ENCODE data around the gene PFAS.
"Not testable (repeated sequence)": the region's sequence is repeated elsewhere in the genome, so short reads cannot be mapped to it uniquely, and the experiment has no call there.

Gene PFAS

DNA sequence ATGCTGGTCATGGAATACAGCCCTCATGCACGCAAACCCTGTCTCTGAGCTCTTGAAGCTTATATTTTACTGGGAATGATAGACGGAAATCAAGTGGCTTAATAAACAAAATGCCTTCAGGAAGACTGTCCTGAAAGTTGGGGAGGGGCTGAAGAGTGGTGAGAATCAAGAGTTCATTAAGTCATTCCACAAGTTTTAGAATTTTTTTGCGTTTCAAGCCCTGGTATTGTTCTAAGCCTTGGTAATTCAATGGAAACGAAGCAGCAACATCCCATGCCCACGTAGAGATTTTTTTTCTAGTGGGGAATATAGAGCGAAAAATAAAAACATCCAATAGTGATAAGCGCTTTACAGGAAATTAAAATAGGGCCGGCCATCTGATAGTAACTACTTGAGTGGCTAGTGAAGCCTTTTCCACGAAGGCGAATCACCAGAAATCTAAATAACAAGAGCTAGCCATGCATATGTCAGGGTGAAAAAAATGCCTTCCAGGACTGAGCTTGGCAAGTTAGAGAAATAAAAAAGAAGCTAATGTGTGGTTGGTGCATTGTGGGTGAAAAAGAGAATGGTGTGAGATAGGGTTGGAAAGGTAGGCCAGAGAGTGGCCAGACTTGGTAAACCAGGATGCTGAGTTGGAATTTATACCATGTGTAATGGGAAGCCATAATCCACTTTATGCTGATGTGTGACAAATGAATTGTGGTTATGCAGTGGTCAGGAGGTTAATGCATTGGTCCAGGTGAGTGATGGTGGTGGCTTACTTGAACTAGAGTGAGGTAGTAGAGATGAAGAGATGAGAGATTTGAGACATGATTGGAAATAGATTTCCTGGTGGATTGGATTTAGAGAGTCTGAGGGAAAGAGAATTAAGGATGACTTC is 772 bp downstream of the PFAS start:
- Histone ChIP-seq H4K20me1 (ENCODE audit: control insufficient read depth, insufficient read depth, low read depth, low read length) (no peaks in the 10 kb centered on the region), H3K4me3 (ENCODE audit: low read length) (peak overlapping the region; percentile 98), H3K36me3 (ENCODE audit: control insufficient read depth, low read length) (peaks cover 47% of the 10 kb centered on the region), H3K27me3 (ENCODE audit: control insufficient read depth, low read length) (no peaks in the 10 kb centered on the region), H3K4me2 (ENCODE audit: low read length) (peak overlapping the region; percentile 98), H3K4me1 (ENCODE audit: control insufficient read depth, low read length) (peaks cover 30% of the 10 kb centered on the region), H3F3A (ENCODE audit: control insufficient read depth, insufficient read depth) (peaks cover 22% of the 10 kb centered on the region), H3K9me2 (replicated peaks; ENCODE audit: control insufficient read depth, low read length) (no peaks in the 10 kb centered on the region), H3K79me2 (ENCODE audit: control insufficient read depth, low read length) (peaks cover 69% of the 10 kb centered on the region), H3K9me3 (ENCODE audit: control insufficient read depth, insufficient read depth, low read length) (no peaks in the 10 kb centered on the region), H3K27ac (ENCODE audit: low read depth, low read length) (peak overlapping the region; percentile 99)
- TF ChIP-seq EZH2phosphoT487 (IDR thresholded peaks at IDR 0.05; ENCODE audit: borderline replicate concordance, low read length) (no peak), CTCF (IDR thresholded peaks at IDR 0.05; ENCODE audit: low read depth, low read length, poor library complexity, severe bottlenecking) (no peak)

GRCh38 chr17:8251411-8251810 is 2.3 kb downstream of the PFAS start:
- not testable (repeated sequence) for H4K20me1 ChIP-seq (ENCODE audit: control insufficient read depth, insufficient read depth, low read depth, low read length); H3K27ac ChIP-seq (ENCODE audit: low read depth, low read length); H3K4me2 ChIP-seq (ENCODE audit: low read length); H3K9me2 ChIP-seq (replicated peaks; ENCODE audit: control insufficient read depth, low read length); H3K4me3 ChIP-seq (ENCODE audit: low read length); H3K9me3 ChIP-seq (ENCODE audit: control insufficient read depth, insufficient read depth, low read length); H3K27me3 ChIP-seq (ENCODE audit: control insufficient read depth, low read length)
- H3F3A ChIP-seq (ENCODE audit: control insufficient read depth, insufficient read depth) = peaks cover 20% of the 10 kb centered on the region
- peaks cover 15% of the 10 kb centered on the region for H3K4me1 ChIP-seq (ENCODE audit: control insufficient read depth, low read length)
- H3K79me2 ChIP-seq (ENCODE audit: control insufficient read depth, low read length) = peaks cover 54% of the 10 kb centered on the region
- H3K36me3 ChIP-seq (ENCODE audit: control insufficient read depth, low read length) = peaks cover 50% of the 10 kb centered on the region

- TF ChIP-seq CTCF (IDR thresholded peaks at IDR 0.05; ENCODE audit: low read depth, low read length, poor library complexity, severe bottlenecking) = no peak
- TF ChIP-seq EZH2phosphoT487 (IDR thresholded peaks at IDR 0.05; ENCODE audit: borderline replicate concordance, low read length) = no peak
- no peak overlapping the region for H3K4me3 ChIP-seq (ENCODE audit: low read length)
Measured at GRCh38 chr17:8253801-8254200, 4.7 kb downstream of the PFAS start.

DNA sequence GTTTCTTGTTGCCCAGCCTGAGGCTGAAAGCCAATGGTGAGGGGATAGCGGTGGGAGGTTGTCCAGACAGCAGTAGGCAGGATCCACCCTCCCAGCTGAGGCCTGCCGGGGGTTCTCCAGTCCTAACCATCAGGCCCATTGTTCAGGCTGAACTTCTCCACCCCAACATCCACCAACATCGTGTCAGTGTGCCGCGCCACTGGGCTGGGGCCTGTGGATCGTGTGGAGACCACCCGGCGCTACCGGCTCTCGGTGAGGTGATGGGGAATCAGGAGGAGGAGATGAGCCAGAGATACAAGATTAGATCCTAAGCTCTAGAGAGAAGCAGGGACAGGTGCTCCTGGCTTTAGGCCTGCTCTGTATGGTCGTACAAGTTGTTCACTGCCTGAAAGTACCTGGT is 5.8 kb downstream of the PFAS start:
- TF ChIP-seq CTCF (IDR thresholded peaks at IDR 0.05; ENCODE audit: low read depth, low read length, poor library complexity, severe bottlenecking) = no peak
- no peak for TF ChIP-seq EZH2phosphoT487 (IDR thresholded peaks at IDR 0.05; ENCODE audit: borderline replicate concordance, low read length)
- peaks cover 60% of the 10 kb centered on the region for H3K36me3 ChIP-seq (ENCODE audit: control insufficient read depth, low read length)
- peaks cover 9% of the 10 kb centered on the region for H3K4me1 ChIP-seq (ENCODE audit: control insufficient read depth, low read length)

More at GRCh38 chr17:8253801-8254200, 4.7 kb downstream of the PFAS start:
- no peak overlapping the region for H3K27ac ChIP-seq (ENCODE audit: low read depth, low read length)
- H4K20me1 ChIP-seq (ENCODE audit: control insufficient read depth, insufficient read depth, low read depth, low read length) = no peaks in the 10 kb centered on the region; the same call in 1 of the 2 replicates
- H3K9me3 ChIP-seq (ENCODE audit: control insufficient read depth, insufficient read depth, low read length) = no peaks in the 10 kb centered on the region
- H3F3A ChIP-seq (ENCODE audit: control insufficient read depth, insufficient read depth) = peaks cover 2% of the 10 kb centered on the region
- no peaks in the 10 kb centered on the region for H3K9me2 ChIP-seq (replicated peaks; ENCODE audit: control insufficient read depth, low read length)
- H3K79me2 ChIP-seq (ENCODE audit: control insufficient read depth, low read length) = peaks cover 49% of the 10 kb centered on the region
- H3K36me3 ChIP-seq (ENCODE audit: control insufficient read depth, low read length) = peaks cover 62% of the 10 kb centered on the region
- no peak overlapping the region for H3K4me2 ChIP-seq (ENCODE audit: low read length)
- H3K27me3 ChIP-seq (ENCODE audit: control insufficient read depth, low read length) = no peaks in the 10 kb centered on the region
- H3K4me1 ChIP-seq (ENCODE audit: control insufficient read depth, low read length) = peaks cover 10% of the 10 kb centered on the region

More for the DNA sequence above, 5.8 kb downstream of the PFAS start:
- no peaks in the 10 kb centered on the region for H3K9me2 ChIP-seq (replicated peaks; ENCODE audit: control insufficient read depth, low read length)
- H3F3A ChIP-seq (ENCODE audit: control insufficient read depth, insufficient read depth) = no peaks in the 10 kb centered on the region
- no peaks in the 10 kb centered on the region for H3K27me3 ChIP-seq (ENCODE audit: control insufficient read depth, low read length)
- H3K27ac ChIP-seq (ENCODE audit: low read depth, low read length) = no peak overlapping the region
- no peaks in the 10 kb centered on the region for H3K9me3 ChIP-seq (ENCODE audit: control insufficient read depth, insufficient read depth, low read length)
- no peak overlapping the region for H3K4me3 ChIP-seq (ENCODE audit: low read length)
- peaks cover 39% of the 10 kb centered on the region for H3K79me2 ChIP-seq (ENCODE audit: control insufficient read depth, low read length)
- no peaks in the 10 kb centered on the region; the same call in 1 of the 2 replicates for H4K20me1 ChIP-seq (ENCODE audit: control insufficient read depth, insufficient read depth, low read depth, low read length)
- no peak overlapping the region for H3K4me2 ChIP-seq (ENCODE audit: low read length)

Data from DOHH2 (cell line).